HEK293 (cell line): ENCODE measurements around the gene ALG12.

Experiments
- CTCF ChIA-PET: fragments of 350-600 bp; formaldehyde crosslinking; extraction: SDS; loops from one replicate; lab custom pipeline; 2021; ENCODE audit warnings: antibody characterized with exemption; lab: Yijun Ruan, JAX
- POLR2A ChIA-PET: fragments of 300-600 bp; formaldehyde crosslinking; extraction: SDS; loops from one replicate; lab custom pipeline; 2020; ENCODE audit warnings: antibody characterized with exemption, inconsistent platforms; lab: Yijun Ruan, JAX
- H3K27ac ChIP-seq: fragments of 200-500 bp; sonication (Bioruptor generic); 2 replicates; pipeline ENCODE4 v1.5.1; 2014; ENCODE audit warnings: low read depth, low read length, control low read depth, inconsistent platforms; ENCODE audit errors: extremely low read depth
- H3K36me3 ChIP-seq, 2 experiments: fragments of 200-500 bp in 1 of 2; sonication (Bioruptor generic) in 1 of 2; 1 replicate in 1 of 2; 2 replicates in 1 of 2; pipeline ENCODE4 v1.5.1; 2014 to 2017; ENCODE audit warnings: inconsistent platforms in 2 of 2, low read length in 2 of 2; ENCODE audit not compliant: control insufficient read depth in 2 of 2, insufficient read depth in 1 of 2
- H3K4me1 ChIP-seq: fragments of 200-500 bp; sonication (Bioruptor generic); 2 replicates; pipeline ENCODE4 v1.5.1; 2014; ENCODE audit warnings: mild to moderate bottlenecking, low read length, inconsistent platforms; ENCODE audit not compliant: control insufficient read depth, insufficient read depth
- H3K4me3 ChIP-seq: 2 replicates; pipeline ENCODE4 v1.5.1; 2011; ENCODE audit warnings: low read depth, mild to moderate bottlenecking, control low read depth, low read length, moderate library complexity
- H3K9me3 ChIP-seq: fragments of 200-500 bp; sonication (Bioruptor generic); 2 replicates; pipeline ENCODE4 v1.5.1; 2014; ENCODE audit warnings: low read depth, low read length, inconsistent platforms; ENCODE audit not compliant: control insufficient read depth, insufficient read depth
- AEBP2 ChIP-seq: fragments of 450-650 bp; formaldehyde crosslinking; IDR thresholded peaks from 2 replicates; pipeline ENCODE4 v1.5.1; 2016; ENCODE audit warnings: missing biosample characterization, missing genetic modification characterization, borderline replicate concordance
- OSR2 ChIP-seq: fragments of 450-650 bp; formaldehyde crosslinking; IDR thresholded peaks from 2 replicates; pipeline ENCODE4 v1.5.1; 2016; ENCODE audit warnings: missing biosample characterization, missing genetic modification characterization
- REST ChIP-seq: fragments of 450-650 bp; formaldehyde crosslinking; IDR thresholded peaks from 2 replicates; pipeline ENCODE4 v1.5.1; 2016; ENCODE audit warnings: missing biosample characterization, missing genetic modification characterization
- ZBTB1 ChIP-seq: fragments of 450-650 bp; formaldehyde crosslinking; IDR thresholded peaks from 2 replicates; pipeline ENCODE4 v1.5.1; 2016; ENCODE audit warnings: missing biosample characterization, missing genetic modification characterization
- ZNF18 ChIP-seq: fragments of 450-650 bp; formaldehyde crosslinking; IDR thresholded peaks from 2 replicates; pipeline ENCODE4 v1.5.1; 2016; ENCODE audit warnings: missing biosample characterization, missing genetic modification characterization
- ZNF324 ChIP-seq: fragments of 450-650 bp; formaldehyde crosslinking; IDR thresholded peaks from 2 replicates; pipeline ENCODE4 v1.5.1; 2016; ENCODE audit warnings: missing biosample characterization, missing genetic modification characterization
- ZNF433 ChIP-seq: fragments of 450-650 bp; formaldehyde crosslinking; IDR thresholded peaks from 2 replicates; pipeline ENCODE4 v1.5.1; 2016; ENCODE audit warnings: missing biosample characterization, missing genetic modification characterization, low read depth
- ZNF677 ChIP-seq: fragments of 450-650 bp; IDR thresholded peaks from 2 replicates; pipeline ENCODE4 v1.5.0; 2018; ENCODE audit warnings: missing biosample characterization, mild to moderate bottlenecking, missing genetic modification characterization, moderate library complexity
- ZNF692 ChIP-seq: fragments of 450-650 bp; formaldehyde crosslinking; IDR thresholded peaks from 2 replicates; pipeline ENCODE4 v1.5.1; 2016; ENCODE audit warnings: missing biosample characterization, missing genetic modification characterization
- ZNF768 ChIP-seq: fragments of 450-650 bp; formaldehyde crosslinking; IDR thresholded peaks from 2 replicates; pipeline ENCODE4 v1.5.1; 2018; ENCODE audit warnings: missing biosample characterization, mild to moderate bottlenecking, missing genetic modification characterization
- ZNF776 ChIP-seq: fragments of 450-650 bp; formaldehyde crosslinking; IDR thresholded peaks from 2 replicates; pipeline ENCODE4 v1.5.0; 2017; ENCODE audit warnings: missing biosample characterization, missing genetic modification characterization, borderline replicate concordance
- ZNF837 ChIP-seq: fragments of 450-650 bp; formaldehyde crosslinking; IDR thresholded peaks from 2 replicates; pipeline ENCODE4 v1.5.1; 2016; ENCODE audit warnings: missing biosample characterization, missing genetic modification characterization

ALG12 gene

GRCh38 chr22:49904040-49904369, 14.2 kb downstream of the ALG12 start:
- Histone ChIP-seq H3K9me3 (no peaks in the 10 kb centered on the region), H3K4me1 (no peaks in the 10 kb centered on the region), H3K4me3 (no peak overlapping the region), H3K36me3 (peaks cover 0 to 78% of the 10 kb centered on the region in 2 experiments; a peak in 2 of 3 replicates), H3K27ac (no peak overlapping the region)
- TF ChIP-seq ZNF837 (tag by site-specific recombination) = no peak
- no peak for TF ChIP-seq ZBTB1 (tag by site-specific recombination)
- TF ChIP-seq ZNF776 (tag by site-specific recombination) = no peak
- TF ChIP-seq ZNF768 (tag by site-specific recombination) = no peak
- no peak for TF ChIP-seq ZNF433 (tag by site-specific recombination)
- POLR2A ChIA-PET = interaction anchor here (1.2 kb wide), 1 partner anchor 14 kb away, joined by 3 read pairs; the partner anchor contains the start of genes ALG12 and CRELD2
- CTCF ChIA-PET = no interaction called here

GRCh38 chr22:49903322-49904039, 14.8 kb downstream of the ALG12 start:
- TF ChIP-seq AEBP2 (tag by site-specific recombination) (no peak), ZNF677 (tag by site-specific recombination) (no peak), ZNF324 (tag by site-specific recombination) (no peak), OSR2 (0 out of 2 replicates have a peak, but pooled peaks have one; percentile 25)
- TF ChIP-seq, all 188 proteins: peak for 1
- Histone ChIP-seq H3K4me3 (no peak overlapping the region), H3K9me3 (no peaks in the 10 kb centered on the region), H3K27ac (no peak overlapping the region), H3K36me3 (peaks cover 0 to 76% of the 10 kb centered on the region in 2 experiments; a peak in 2 of 3 replicates), H3K4me1 (no peaks in the 10 kb centered on the region)
- ChIA-PET CTCF (no interaction called here), POLR2A (interaction anchor here (1.2 kb wide), 1 partner anchor 15 kb away, joined by 3 read pairs; the partner anchor contains the start of genes ALG12 and CRELD2)

GRCh38 chr22:49901457-49901856, 16.8 kb downstream of the ALG12 start:
- ChIA-PET POLR2A (no interaction called here), CTCF (no interaction called here)
- Histone ChIP-seq H3K4me3 (no peak overlapping the region), H3K36me3 (peaks cover 4 to 62% of the 10 kb centered on the region in 2 experiments; a peak in 2 of 3 replicates), H3K27ac (no peak overlapping the region), H3K9me3 (no peaks in the 10 kb centered on the region), H3K4me1 (no peaks in the 10 kb centered on the region)
- peak; percentile 87 for TF ChIP-seq ZNF18 (tag by site-specific recombination)
- no peak for TF ChIP-seq ZNF692
- no peak for TF ChIP-seq REST (tag by site-specific recombination)
